Nucleus accumbens (tissue), 56 donors: ENCODE measurements around the gene PTMA.

ENCODE experiments used
- DNase-seq, 56 donors: peaks; one replicate each; lab custom pipeline; 2025; lab: John Stamatoyannopoulos, UW

Gene PTMA

DNA sequence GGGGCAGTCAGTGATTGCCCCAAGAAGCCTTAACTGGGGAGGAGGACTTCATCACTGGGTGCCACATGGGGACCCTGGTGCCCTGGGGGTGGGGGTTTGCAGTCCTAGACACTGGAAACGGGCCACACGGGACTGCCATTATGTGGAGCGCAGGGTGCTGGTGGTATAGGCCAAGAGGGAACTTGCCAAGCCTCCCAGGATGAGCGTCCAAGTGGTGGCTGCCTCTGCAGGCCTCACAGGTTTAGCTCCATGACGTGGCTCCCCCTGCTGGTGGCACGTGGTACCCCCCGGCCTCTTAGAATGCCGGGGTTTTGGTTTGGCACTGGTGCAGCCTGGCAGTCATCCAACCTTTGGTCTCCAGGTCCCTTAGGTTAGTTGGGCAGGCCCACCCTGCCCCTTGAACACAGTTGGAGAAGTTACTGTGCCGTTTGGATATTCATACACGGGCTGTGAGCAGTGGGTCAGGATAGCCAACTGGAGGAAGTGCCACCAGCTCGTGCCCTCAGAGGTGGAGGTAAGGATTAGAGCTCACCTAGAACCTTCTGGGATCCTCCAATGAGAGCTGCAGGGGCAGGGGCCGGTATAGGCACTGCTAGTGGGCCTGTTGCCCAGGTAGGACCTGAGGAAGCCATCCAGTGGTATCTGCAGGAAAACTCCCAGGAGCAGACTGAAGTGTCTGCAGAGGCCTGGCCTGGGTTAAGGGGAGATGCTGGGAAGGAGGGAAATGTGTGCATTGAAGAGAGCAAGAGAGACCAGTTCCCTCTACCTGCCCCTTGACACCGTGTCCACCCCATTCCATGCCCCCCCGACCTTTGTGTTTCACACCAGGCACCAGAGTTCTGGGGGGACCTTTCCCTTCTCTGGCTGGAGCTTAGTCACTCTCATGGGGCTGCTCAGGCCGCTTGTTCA is 5.7 kb downstream of the PTMA start:
- peak in 51 of 56 donors; percentile 16 to 86 (median 62) for DNase-seq

DNA sequence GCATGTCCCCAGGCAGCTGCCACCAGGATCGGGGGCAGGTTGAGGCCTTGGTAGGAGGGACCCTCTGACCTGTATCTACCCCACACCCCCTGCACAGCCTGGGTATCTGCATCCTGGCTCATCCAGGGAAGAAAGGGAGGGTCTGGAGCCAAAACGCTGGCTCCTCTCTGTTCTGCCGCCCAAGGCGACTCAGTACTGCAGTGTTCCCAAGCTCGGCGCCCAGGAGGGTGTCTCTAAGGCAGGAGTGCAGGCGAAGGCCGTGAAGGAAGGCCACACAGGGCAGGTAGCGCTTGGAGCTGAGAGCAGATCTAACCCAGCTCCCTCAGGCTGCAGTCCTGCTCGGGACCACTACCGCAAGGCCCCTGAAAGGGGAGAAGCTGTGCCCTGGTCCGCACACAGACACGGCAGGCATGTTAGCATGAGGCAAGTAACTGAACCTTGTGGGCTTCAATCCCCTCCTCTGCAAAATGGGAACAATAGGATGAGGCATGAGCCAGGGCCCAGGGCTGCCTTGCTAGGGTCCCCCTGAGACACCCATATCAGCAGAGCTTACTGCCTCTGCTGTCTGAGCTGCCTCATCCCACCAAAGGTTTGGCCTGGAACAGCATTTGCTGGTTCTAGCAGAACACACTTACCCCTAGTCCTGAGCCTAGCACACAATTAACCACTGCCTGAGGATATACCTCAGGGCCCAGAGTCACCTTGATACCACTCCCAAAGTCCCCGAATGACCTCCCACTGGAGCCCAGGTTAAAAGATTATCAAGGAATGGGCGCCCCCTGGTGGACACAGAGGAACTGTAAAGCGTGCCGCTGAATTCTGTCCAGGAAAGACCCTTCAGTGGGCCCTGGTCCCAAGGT is 6.5 kb downstream of the PTMA start:
- peak in 43 of 56 donors; percentile 5 to 85 (median 46) for DNase-seq

DNA sequence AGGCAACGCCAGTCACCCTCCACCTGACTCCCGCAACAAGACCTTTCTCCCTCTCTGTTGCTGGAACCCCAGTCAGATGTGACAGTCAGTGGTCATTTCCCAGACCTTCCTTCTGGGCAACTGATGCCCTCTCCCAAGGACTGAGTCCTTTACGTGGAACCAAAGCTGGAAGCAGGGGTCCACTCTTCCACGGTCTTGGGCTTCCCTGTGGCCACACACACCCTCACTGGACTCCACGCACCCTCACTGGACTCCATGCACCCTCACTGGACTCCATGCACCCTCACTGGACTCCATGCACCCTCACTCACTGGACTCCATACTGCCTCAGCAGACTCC is 7.1 kb downstream of the PTMA start:
- DNase-seq: no peak

DNA sequence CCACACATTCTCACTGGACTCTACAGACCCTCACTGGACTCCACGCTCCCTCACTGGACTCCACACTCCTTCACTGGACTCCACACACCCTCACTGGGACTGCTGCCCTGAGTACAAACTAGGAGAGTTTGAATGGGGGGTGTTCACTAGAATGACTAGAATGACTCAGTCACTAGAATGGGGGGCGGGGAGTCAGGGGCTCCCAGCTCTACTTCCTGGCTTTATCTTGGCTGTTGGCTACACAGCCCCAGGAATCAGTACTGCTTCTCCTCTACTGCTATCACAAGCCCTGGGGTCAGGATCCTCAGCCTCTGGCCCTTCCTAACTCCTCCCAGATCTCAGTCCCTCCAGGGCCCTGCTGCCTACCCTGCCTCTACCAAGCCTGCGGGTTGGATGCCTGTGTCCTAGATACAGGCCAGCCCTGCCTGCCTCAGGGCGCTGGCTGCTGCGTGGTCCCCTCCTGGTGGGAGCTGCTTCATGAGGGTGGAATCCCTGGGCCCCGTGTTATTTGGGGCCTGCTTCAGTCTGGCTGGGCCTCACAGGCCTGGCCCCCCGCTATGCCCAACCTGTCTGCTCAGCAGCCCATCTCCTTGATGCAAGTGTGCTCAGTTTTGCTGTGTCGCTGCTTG is 7.8 kb downstream of the PTMA start:
- no peak for DNase-seq

DNA sequence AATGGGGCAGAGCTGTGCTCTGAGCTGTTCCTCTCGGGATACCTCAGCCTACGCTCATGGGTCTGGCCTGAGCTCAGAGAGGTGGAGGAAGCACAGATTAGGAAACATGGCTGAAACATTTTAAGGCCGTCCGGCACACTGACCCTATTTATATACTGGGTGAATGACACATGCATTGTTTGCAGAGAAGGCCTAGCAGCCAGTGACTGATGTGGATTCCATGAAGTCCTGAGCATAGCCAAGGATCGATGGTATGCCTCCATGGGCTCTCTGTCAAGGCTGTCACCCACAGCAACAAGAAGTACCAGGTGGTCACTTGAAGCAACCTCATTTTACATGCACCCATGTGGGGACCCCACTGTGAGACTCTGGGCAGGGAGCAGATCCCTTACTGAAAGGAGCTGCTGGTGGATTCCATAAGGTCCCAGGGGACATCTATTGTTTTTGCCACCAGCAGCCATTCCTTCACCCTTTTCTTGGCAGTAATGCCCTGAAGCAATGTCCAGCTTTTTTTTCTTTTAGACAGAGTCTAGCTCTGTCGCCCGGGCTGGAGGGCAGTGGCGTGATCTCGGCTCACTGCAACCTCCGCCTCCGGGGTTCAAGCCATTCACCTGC is 8.4 kb downstream of the PTMA start:
- no peak for DNase-seq

DNA sequence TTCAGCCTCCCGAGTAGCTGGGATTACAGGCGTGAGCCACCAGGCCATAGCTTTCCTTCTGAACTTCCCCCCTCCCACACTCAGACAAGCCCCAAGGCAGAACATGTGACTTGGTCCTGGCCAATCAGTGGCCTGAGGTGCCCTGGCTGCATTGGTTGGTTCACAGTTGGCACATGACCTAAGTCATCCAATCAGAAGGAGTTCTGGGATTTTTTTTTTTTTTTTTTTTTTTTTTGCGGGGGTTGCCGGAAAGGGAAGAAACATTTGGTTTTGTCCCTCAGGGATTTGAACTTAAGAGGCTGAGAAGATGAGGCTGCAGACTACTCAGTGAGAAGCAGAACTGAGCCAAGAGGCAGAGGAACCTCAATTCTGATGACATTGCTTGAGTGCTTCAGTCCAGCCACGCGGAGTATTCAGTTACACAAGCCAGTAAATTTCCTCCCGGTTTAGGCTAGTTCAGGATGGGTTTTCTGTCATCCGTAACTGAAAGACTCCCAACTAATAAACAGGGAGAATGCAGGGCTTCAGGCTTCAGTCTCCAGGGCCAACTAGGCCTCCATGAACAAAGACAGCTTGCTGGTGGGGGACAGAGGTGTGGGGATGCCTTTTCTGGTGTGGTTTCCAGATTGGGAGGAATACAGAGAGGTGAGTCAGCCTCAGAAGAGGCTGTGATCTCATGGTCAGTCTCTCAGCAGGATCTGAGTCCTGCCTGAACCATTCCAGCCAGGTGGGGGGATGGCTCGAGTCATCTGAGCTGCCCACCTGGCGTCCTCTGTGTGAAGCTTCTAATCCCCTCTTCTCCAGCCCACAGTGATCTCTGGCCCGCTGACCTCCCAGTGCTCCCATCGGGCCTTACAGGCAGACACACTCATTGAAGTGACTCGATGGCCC is 9.2 kb downstream of the PTMA start:
- DNase-seq: no peak

DNA sequence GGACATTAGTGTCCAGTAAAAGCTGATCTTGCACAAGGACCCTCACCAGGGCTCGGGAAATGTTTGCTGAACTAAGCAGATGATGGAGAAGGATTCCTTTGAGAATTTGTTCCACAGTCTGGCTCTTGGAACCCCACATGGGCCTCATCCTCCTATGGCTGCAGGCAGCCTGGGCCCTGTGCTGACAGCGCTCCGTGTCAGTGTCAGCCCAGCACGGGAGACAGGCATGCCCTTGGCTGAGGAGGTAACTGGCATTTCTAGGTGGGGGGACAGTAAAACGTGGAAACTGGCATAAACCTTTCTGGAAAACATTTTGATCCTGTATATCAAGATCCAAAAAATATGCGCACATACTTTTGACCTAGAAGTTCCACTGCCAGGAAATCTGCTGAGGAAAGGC is 10.5 kb downstream of the PTMA start:
- DNase-seq: no peak

DNA sequence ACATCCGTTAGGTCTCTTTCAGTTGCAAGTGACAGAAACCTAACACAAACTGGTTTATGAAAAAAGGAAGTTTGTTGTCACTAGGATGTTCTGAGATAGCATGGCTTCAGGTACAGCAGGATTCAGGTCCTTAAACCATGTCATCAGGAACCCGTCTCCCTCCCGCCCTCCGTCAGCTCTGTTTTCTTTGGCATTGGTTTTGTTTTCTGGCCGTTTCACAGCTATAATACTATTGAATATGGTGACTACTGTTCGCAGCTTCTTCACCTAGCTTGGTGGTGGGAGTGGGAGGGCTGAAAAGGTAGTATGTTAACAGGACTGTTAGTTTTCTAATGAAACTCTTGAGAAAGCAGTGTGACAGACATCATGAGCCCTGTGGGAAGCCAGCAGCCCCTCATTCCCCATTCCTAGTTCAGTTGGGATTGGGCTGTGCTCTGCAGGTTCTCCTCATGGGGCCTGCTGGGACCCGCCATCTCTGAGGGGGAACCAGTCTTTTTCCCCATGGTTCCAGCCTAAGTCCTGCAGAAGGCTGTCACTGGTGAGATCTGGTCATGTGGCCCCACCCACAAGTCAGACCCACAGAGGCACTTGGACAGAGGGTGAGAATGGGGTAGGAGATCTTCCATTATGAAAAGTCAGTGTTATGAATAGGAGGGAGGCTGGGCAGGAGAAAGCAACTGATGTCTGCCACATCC is 12.1 kb downstream of the PTMA start:
- DNase-seq: no peak

DNA sequence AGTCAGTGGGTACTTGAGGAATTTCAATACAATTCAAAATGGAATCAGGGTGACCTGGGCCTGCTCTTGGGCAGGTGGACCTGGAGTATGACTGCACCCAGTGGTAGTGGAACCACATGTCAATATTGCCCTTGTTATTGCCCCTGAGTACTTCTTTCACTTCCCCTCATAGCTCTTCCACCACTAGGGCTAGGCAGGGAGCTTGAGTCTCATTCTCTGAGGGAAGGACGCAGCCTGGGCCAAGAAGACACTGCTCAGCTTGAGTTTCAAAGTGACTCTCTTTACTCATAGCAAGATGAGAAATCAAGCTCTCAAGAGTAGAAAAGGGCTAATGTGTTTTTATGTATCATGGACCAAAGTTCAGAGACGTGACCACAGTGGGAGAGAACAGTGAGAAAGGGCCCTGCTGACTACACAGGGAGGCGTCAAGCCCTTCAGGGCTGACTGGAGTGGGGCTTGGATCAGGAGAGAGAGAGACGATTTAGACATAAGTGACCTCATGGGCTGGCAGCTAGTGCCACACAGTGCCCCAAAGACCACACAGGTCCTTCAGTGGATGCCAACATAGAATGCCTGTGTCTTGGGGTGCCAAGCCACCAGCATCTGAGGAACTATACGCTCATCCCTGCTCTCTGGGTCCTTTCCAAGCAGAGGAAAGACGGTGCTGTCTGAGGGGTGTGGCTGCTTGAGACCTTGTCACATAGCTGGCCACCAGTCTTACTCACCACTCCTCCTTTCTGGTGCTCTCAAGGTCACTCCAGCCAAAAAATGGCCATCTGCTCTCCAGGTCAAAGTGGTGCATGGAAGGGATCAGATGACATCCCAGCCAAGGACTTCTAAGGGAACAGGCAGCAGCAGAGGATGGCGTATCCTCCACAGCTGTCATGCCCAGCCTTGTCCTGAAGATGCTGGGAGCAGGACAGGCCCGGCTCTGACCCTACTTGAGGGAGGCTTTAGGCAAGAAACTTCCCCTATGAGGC is 13.0 kb downstream of the PTMA start:
- no peak for DNase-seq

DNA sequence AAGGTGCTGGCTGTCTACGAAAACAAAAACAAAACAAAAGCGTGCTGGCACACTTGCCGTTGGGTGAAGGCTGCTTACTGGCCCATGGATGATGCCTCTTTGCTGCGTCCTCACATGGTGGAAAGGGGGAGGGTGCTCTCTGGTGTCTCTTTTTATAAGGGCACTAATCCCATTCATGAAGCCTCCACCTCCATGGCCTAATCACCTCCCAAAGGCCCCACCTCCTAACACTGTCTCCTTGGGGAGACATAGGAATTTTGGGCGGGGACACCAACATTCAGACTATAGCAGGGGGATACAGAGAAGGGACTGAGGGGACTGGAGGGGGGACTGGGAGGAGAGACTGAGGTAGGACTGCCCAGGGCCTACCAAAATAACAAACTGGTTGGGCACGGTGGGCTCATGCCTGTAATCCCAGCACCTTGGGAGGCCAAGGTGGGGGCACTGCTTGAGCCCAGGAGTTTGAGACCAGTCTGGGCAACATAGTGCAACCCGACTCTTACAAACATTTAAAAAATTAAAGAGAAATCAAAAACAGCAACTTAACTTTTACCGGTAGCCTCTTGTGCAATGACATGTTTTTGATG is 14.5 kb downstream of the PTMA start:
- DNase-seq: no peak

DNA sequence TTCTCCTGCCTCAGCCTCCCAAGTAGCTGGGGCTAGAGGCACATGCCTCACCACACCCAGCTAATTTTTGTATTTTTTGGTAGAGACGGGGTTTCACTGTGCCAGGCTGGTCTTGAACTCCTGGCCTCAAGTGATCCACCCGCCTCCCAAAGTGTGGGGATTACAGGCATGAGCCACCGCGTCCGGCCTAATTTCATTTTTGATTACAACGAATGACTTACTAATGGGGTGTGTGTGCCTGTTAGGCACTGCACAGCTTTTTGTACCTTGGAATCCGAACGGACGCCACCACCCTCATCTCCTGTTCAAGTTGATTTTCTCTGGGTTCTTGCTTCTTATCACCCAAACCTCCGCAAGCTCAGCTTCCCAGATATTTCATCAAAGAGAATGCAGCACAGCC is 17.2 kb downstream of the PTMA start:
- no peak for DNase-seq

DNA sequence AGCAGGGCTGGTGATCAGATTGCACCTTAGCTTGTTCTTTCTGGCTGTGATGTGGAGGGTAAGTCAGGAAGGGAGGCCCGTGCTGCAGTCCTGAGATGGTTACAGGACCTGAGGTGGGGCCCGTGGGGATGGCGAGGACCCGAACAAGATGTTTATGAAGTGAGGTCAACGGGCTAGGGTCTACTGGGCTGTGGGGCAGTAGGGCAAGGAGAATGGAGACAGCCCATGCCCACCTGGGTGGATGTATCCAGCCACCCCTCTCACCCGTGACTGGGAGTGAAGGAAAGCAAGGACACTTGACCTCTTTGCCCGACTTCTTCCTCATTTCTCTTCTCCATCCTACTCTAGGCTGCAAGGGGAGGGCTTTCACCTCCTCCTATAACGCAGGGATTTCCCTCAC is 18.0 kb downstream of the PTMA start:
- DNase-seq: no peak

DNA sequence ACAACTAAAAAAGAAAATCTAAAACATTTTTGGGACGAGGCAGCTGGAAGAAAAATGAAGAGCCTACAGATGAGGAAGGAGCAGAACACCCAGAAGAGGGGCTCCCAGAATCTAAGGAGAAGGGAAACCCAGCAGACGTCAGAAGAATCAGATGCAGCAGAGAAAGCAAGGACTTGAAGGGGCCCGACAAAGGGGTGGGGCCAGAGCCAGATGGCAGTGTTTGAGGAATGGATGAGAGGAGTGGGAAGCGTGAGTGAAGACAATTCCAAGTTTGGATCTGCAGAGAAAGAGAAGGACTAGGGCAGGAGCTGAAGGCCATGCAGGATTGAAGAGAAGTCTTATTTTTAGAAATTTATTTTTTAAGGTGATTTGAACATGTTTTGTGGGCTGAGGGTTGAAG is 19.3 kb downstream of the PTMA start:
- DNase-seq: no peak

DNA sequence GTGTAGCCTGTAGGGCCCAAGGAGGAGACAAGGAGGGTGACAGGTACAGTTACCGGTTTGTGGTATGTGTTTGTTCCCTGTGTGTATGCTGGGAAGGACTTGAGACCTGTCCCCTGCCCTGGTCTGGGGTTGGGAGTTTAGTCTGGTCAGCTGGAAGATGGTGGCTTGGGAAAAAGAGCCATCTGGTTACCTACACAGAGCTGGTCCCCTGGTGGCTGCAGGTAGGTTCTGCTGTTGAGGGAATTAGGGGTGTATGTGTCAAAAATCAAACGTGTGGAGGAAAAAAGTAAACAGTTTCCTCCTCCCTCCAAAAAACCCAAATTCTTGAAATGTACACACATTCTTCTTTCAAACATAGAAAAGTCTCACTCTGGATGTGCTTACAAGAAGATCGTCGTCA is 24.3 kb downstream of the PTMA start:
- DNase-seq: no peak

DNA sequence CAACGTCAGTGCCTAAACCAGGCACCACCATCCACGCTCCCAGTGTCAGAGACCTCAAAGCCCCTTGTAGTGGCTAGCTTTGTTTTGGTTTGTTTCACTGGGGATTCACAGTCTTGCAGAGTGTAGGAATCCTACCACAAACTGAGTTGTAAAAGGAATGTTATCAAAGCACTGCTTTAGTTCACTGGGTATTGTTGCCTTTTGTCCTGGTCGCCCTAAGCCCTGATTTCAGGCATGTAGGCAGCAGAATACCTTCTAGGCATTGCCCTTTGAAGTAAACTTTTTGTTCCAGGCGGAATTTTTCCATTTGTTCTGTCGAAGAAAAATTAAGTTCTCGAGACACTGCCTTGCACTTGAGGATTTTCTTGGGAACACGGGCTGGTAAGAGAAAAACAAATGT is 29.4 kb downstream of the PTMA start:
- no peak for DNase-seq

DNA sequence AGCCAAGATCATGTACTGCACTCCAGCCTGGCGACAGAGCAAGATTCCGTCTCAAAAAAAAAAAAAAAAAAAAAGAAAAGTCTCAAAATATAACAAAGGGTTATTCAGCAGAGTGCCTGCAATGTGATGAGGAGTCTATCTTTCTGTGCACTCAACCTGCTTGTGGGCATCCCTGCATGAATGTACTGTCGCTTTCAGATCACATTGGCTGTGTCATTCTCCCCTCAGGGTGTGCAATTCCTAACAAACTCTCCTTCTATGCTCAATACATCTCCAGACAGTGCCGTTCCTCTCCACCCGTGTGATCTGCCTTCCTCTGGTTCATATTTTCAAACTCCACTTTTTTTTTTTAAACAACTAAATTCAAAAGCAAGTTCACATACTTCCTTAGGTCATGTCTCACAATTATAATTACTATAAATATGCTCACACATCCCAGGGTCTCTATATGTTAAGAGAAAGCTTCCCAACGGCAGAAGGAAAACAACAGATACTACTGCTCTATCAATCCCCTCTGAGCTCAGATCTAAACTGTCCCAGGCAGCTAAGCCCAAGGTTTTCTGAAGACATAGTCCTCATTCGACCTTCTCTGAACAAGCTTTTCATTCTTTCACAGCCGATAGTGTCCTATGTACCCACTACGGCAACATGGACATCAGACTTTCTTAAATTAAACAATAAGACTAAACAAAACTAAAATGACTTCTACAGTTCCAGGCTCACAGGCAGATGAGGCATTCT is 35.2 kb downstream of the PTMA start:
- no peak for DNase-seq
